ENCODE measurements around the gene TK1. TPM values are rescaled to one million over a fixed set of nuclear protein-coding genes. Genes with fewer than 3 reads are reported as not detected.
"Not testable (repeated sequence)": the region's sequence is repeated elsewhere in the genome, so short reads cannot be mapped to it uniquely, and the experiment has no call there.

TK1 gene
- total RNA-seq, 2 experiments from 2014 or later = 145 to 164 TPM

DNA sequence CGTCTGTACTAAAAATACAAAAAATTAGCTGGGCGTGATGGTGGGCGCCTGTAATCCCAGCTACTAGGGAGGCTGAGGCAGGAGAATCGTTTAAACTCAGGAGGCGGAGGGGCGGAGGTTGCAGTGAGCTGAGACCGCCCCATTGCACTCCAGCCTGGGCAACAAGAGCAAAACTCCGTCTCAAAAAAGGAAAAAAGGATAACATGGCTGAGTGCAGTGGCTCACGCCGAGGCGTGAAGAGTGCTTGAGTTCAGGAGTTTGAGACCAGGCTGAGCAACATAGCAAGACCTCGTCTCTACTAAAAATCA is 47.0 kb downstream of the TK1 start:
- ATAC-seq; DNase-seq; H3K27me3 Mint-ChIP-seq; H3K9me3 Mint-ChIP-seq (ENCODE audit: low read depth); H3K4me3 Mint-ChIP-seq: not testable (repeated sequence)
- Mint-ChIP-seq H3K36me3 (peaks cover 43% of the 10 kb centered on the region), H3K27ac (peak overlapping the region; percentile 75), H3K4me1 (peaks cover 55% of the 10 kb centered on the region)
- CTCF ChIA-PET = interaction anchor here (1.0 to 17.0 kb wide), 8 partner anchors 15 to 119 kb away, joined by 3 to 257 read pairs (median 5); partner anchors contain the start of genes AFMID, TK1, TMC6 and TMC8

DNA sequence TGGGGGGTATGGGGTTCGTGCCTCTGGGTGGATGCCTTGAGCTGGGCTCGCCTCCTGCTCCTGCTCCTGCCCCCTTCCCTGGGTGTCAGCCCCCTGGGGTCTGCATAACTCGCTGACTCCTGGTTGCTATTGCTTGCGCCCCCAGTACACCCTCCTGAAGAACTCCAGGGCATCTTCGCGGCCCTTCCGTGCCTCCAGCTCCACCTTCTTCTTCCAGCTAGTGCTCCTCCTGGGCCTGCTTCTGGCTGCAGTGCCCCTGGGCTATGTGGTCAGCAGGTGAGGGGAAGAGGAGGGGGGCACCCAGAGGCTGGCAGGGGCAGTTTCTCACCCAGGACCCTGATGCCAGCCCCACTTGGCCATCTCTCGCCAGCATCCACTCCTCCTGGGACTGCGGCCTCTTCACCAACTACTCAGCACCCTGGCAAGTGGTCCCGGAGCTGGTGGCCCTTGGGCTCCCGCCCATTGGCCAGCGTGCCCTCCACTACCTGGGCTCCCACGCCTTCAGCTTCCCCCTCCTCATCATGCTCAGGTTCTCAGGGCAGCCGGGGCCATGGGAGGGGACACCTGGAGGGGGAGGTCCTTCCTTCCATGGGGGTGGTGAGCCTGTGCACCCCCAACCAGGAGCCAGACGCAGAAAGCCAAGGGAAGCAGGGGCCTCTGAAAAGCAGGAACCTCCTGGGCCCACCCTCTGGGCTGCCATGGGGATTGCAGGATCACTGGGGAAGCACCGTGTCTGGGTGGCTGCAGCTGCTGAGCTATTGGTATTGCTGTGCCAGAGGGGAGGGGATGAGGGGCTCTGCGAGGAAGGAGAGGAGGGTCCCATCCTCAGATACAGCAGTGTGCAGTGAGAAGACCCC is 48.4 kb downstream of the TK1 start:
- no peak overlapping the region for H3K4me3 Mint-ChIP-seq
- H3K27me3 Mint-ChIP-seq = no peaks in the 10 kb centered on the region
- H3K4me1 Mint-ChIP-seq = peaks cover 68% of the 10 kb centered on the region
- H3K27ac Mint-ChIP-seq = peak overlapping the region; percentile 79
- DNase-seq (no peak), ATAC-seq (no peak)
- CTCF ChIA-PET = interaction anchor here (0.6 to 17.0 kb wide), 18 partner anchors 10 to 119 kb away, joined by 3 to 257 read pairs (median 5); partner anchors contain the start of genes AFMID, TK1, TMC6 and TMC8
- peaks cover 56% of the 10 kb centered on the region for H3K36me3 Mint-ChIP-seq
- H3K9me3 Mint-ChIP-seq (ENCODE audit: low read depth) = no peaks in the 10 kb centered on the region

DNA sequence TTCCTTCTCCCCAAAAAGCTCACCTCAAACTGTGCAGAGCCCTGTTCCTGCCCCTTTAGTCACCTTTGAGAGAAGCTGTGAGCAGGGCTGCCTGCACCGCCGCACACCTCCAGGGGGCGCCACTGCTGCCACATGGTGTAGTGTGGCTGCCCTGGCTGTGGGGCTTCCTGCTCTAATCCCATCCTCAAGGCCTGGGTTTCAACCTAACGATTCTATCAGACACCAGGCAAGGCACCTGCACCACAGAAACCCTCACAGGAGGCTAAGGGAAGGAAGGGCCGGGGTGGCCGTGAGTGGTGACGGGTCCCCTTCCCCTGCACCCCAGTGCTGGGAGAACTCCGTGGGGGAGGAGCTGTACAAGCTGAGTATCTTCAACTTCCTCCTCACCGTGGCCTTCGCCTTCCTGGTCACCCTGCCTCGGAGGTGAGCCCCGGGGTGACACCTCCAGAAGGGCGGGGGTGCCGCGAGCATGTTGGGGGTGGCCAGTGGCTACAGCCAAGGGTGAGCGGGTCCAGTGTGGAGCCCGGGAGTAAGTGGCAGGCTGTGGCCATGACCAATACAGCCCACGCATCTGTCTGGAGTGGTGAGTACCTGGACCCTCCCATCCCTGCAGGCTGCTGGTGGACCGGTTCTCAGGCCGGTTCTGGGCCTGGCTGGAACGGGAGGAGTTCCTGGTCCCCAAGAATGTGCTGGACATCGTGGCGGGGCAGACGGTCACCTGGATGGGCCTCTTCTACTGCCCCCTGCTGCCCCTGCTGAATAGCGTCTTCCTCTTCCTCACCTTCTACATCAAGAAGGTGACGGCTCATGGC is 49.3 kb downstream of the TK1 start:
- CTCF ChIA-PET = interaction anchor here (0.6 to 17.0 kb wide), 16 partner anchors 10 to 118 kb away, joined by 3 to 257 read pairs (median 5); partner anchors contain the start of genes TMC6 and TMC8
- peak overlapping the region; percentile 18 for H3K4me3 Mint-ChIP-seq
- no peaks in the 10 kb centered on the region for H3K9me3 Mint-ChIP-seq (ENCODE audit: low read depth)
- peaks cover 61% of the 10 kb centered on the region for H3K36me3 Mint-ChIP-seq
- peak; percentile 75 for DNase-seq
- no peaks in the 10 kb centered on the region for H3K27me3 Mint-ChIP-seq
- ATAC-seq = no peak
- peaks cover 76% of the 10 kb centered on the region for H3K4me1 Mint-ChIP-seq
- H3K27ac Mint-ChIP-seq = peak overlapping the region; percentile 79

DNA sequence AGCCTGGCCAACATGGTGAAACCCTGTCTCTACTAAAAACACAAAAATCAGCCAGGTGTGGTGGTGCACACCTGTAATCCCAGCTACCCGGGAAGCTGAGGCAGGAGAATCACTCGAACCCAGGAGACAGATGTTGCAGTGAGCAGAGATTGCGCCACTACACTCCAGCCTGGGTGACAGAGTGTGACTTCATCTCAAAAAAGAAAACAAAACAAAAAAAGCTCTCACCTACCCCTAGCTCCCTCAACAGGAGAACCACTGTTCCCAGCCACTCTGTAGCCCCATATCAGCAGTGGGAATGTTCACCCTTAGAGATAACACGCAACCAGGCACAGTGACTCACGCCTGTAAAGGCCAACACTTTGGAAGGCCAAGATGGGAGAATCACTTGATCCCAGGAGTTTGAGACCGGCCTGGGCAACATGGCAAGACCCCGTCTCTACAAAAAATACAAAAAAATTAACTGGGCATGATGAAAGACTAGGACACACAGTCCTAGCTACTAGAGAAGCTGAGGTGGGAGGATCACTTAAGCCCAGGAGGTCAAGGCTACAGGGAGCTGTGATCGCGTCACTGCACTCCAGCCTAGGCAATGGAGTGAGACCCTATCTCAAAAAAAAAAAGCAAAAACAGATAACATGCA is 50.9 kb downstream of the TK1 start:
- Mint-ChIP-seq H3K9me3 (ENCODE audit: low read depth) (no peaks in the 10 kb centered on the region), H3K4me3 (no peak overlapping the region), H3K27ac (peak overlapping the region; percentile 79), H3K27me3 (no peaks in the 10 kb centered on the region), H3K4me1 (peaks cover 75% of the 10 kb centered on the region), H3K36me3 (peaks cover 61% of the 10 kb centered on the region)
- DNase-seq = no peak
- no peak for ATAC-seq
- CTCF ChIA-PET = interaction anchor here (1.5 to 17.0 kb wide), 8 partner anchors 12 to 115 kb away, joined by 4 to 257 read pairs (median 15); partner anchors contain the start of genes AFMID, TK1, TMC6 and TMC8

DNA sequence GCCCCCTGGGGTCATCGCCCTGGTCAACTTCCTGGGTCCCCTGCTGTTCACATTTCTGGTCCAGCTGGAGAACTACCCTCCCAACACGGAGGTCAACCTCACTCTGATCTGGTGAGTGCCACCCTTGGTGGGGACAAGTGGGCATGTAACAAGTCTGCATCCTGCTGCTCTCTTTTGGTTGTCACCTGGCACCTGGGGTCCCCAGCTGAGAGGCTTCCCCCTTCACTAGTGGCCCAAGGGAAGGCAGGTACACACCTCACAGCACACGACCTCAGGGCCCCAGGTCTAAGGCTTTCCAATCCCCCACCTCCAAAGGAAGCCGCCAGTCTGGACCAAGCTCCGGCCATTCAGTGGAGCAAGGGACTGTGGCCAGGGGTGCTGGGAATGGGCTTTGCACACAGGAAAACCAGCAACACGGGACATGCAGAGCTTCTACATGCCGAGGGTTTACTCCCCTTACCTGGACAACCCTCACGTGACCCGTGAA is 51.9 kb downstream of the TK1 start:
- Mint-ChIP-seq H3K9me3 (ENCODE audit: low read depth) (no peaks in the 10 kb centered on the region), H3K27me3 (no peaks in the 10 kb centered on the region), H3K4me1 (peaks cover 73% of the 10 kb centered on the region), H3K4me3 (no peak overlapping the region), H3K27ac (no peak overlapping the region), H3K36me3 (peaks cover 61% of the 10 kb centered on the region)
- no peak for ATAC-seq
- DNase-seq = no peak
- CTCF ChIA-PET = interaction anchor here (1.0 to 17.0 kb wide), 15 partner anchors 8 to 729 kb away, joined by 3 to 257 read pairs (median 6); partner anchors contain the start of genes AFMID, TK1, TMC6 and TMC8

DNA sequence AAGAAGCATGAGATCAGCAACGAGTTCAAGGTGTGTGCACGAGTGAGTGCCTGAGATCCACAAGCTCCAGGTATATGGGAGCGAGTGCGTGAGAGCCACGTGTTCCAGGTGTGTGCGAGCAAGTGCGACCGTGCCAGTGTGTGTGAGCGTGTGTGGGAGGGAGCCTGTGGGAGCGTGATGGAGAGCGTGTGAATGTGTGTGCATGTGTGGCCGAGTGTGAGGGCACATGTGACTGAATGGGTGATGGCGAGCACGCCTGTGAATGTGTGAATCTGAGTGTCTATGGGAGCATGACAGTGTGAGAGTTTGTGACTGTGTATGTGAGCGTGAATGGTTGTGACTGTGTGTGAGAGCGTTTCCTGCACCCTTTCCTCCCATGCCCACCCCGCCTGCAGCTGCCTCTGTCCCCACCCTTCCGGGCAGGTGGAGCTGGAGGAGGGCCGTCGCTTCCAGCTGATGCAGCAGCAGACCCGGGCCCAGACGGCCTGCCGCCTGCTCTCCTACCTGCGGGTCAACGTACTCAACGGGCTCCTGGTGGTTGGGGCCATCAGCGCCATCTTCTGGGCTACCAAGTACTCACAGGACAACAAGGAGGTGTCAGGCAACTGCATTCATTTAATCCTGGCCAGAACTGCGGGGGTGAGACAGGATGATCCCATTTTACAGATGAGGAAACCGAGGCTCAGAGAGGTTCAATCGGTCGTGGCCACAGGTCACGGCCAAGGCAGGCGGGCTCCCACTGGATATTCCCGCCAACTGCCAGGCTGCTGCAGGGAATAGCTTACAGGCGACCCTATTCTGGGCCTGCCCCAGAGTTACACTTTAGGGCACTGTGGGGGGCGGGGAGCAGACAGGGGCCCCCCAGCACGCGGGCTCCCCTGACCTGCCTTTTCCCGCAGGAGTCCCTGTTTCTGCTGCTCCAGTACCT is 52.6 kb downstream of the TK1 start:
- peaks cover 76% of the 10 kb centered on the region for H3K4me1 Mint-ChIP-seq
- peak; percentile 18 for ATAC-seq
- H3K27ac Mint-ChIP-seq = peak overlapping the region; percentile 81

DNA sequence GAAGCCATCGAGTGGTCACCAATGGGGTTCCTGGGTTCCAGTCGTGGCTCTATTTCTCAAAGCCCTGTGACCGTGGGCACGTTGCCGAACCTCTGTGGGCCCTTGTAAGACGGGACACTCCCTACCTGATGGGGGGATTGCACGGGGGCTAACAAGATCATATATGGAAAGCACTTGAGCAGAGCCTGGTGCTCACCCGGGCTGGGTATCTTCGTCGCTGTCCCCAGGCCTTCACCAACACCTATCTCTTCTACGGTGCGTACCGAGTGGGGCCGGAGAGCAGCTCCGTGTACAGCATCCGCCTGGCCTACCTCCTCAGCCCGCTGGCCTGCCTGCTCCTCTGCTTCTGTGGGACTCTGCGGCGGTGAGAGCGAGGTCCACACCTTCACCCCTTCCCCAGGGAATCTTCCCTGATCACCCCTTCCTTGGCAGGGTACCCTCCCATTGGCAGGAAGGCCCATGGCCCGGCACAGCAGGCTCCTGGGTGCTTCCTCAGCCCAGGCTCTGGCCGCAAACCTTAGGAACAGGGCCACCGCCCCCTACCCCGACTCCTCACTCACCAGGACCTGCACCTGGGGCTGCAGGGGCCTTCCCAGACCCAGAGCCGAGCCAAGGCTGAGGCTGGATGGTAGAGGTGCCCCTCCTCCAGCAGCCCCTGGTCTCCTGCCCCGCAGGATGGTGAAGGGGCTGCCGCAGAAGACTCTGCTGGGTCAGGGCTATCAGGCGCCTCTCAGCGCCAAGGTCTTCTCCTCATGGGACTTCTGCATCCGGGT is 53.5 kb downstream of the TK1 start:
- peaks cover 72% of the 10 kb centered on the region for H3K4me1 Mint-ChIP-seq
- no peaks in the 10 kb centered on the region for H3K27me3 Mint-ChIP-seq
- H3K9me3 Mint-ChIP-seq (ENCODE audit: low read depth) = no peaks in the 10 kb centered on the region
- H3K4me3 Mint-ChIP-seq = peak overlapping the region; percentile 72
- DNase-seq = no peak
- CTCF ChIA-PET = interaction anchor here (1.3 to 17.0 kb wide), 9 partner anchors 9 to 728 kb away, joined by 3 to 257 read pairs (median 14); partner anchors contain the start of genes TMC6 and TMC8
- ATAC-seq = no peak
- H3K27ac Mint-ChIP-seq = peak overlapping the region; percentile 81
- H3K36me3 Mint-ChIP-seq = peaks cover 57% of the 10 kb centered on the region

More for the DNA sequence above, 52.6 kb downstream of the TK1 start:
- Mint-ChIP-seq H3K4me3 (peak overlapping the region; percentile 72), H3K36me3 (peaks cover 58% of the 10 kb centered on the region), H3K27me3 (no peaks in the 10 kb centered on the region), H3K9me3 (ENCODE audit: low read depth) (no peaks in the 10 kb centered on the region)
- DNase-seq = peak; percentile 89
- CTCF ChIA-PET = interaction anchor here (1.0 to 17.0 kb wide), 15 partner anchors 9 to 729 kb away, joined by 3 to 257 read pairs (median 6); partner anchors contain the start of genes AFMID, TK1, TMC6 and TMC8

DNA sequence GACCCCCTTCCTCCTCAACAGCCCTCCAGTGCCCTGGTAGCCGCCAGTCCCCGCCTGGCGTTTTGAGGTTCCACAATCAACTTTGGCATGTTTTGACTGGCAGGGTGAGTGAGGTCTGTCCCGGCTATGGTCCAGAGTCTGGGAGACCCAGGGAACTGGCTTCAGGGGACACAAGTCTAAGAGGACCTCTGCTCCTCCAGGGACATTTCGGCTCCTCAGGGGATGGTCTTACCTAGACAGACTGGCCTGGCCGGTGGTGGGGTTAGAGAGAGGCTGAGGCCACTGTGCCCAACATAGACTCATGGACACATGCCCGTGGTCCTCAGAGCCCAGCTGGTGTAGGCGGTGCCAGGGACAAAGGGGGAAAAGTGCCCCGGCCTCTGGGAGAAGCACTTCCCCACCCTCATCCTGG is 54.1 kb downstream of the TK1 start:
- DNase-seq (peak; percentile 57), ATAC-seq (no peak)
- peak overlapping the region; percentile 72 for H3K4me3 Mint-ChIP-seq
- H3K27ac Mint-ChIP-seq = peak overlapping the region; percentile 81
- H3K36me3 Mint-ChIP-seq = peaks cover 57% of the 10 kb centered on the region
- no peaks in the 10 kb centered on the region for H3K27me3 Mint-ChIP-seq
- CTCF ChIA-PET = interaction anchor here (2.9 to 17.0 kb wide), 5 partner anchors 8 to 118 kb away, joined by 14 to 257 read pairs (median 75); partner anchors contain the start of genes TMC6 and TMC8
- no peaks in the 10 kb centered on the region for H3K9me3 Mint-ChIP-seq (ENCODE audit: low read depth)
- peaks cover 66% of the 10 kb centered on the region for H3K4me1 Mint-ChIP-seq

DNA sequence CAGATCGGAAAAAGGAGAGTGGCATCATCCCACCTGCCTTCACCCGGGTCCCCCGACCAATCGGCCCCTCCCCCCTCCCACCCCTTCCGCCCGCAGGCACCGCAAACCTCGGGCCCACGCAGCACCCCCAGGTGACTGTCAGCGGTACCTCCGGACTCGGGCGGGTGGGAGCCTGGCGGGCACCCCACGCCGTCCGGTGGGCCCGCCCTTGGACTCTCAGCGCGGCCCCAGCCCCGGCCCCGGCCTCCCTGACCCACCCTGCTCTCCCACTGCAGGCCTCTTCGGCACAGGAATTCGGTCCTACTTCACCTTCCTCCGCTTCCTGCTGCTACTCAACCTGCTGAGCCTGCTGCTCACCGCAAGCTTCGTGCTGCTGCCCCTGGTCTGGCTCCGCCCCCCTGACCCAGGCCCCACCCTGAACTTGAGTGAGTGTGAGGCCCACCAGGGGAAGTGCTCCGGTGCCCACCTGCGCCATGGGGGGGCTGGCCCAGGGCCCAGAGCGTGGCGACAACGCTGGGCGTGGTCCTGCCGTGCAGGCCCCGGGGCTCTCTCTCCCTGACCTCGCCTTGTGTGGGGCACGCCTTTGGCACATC is 54.7 kb downstream of the TK1 start:
- Mint-ChIP-seq H3K27me3 (no peaks in the 10 kb centered on the region), H3K9me3 (ENCODE audit: low read depth) (no peaks in the 10 kb centered on the region), H3K36me3 (peaks cover 55% of the 10 kb centered on the region), H3K4me3 (peak overlapping the region; percentile 72), H3K4me1 (peaks cover 61% of the 10 kb centered on the region), H3K27ac (peak overlapping the region; percentile 87)
- peak; percentile 4 for ATAC-seq
- DNase-seq = peak; percentile 91
- CTCF ChIA-PET = interaction anchor here (10.0 to 17.0 kb wide), 2 partner anchors 8 to 21 kb away, joined by 179 to 257 read pairs; partner anchors contain the start of genes TMC6 and TMC8

DNA sequence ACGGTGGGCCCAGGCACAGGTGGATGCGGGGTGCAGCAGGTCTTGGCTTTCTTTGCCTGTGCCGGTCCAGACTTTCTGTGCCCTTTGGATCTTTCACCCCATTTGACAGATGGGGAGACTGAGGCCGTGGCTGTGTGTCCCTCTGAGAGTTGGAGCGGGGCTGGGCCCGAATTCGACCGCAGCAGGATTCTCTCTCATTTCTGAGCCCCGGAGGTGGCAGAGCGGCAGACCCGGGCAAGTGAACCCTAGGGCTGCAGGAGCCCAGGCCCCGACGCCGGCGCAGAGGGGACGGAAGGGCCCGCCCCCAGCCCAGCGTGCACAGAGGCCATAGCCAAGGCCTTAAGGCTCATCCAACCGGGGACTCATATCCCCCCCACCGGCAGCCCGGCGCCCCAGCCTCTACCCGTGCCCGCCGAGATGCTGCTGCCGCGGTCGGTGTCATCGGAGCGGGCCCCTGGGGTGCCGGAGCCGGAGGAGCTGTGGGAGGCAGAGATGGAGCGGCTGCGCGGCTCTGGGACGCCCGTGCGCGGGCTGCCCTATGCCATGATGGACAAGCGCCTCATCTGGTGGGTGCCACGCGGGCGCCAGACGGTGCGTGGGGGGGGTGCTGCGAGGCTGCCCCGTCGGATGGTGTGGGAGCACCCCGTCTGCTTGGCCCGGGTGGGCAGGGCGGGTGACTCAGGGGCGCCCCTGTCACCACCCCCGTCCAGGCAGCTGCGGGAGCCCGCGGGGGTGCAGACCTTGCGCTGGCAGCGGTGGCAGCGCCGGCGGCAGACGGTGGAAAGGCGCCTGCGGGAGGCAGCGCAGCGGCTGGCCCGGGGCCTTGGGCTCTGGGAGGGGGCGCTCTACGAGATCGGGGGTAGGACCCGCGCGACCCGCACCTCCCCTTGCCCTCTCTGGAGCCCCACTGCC is 55.4 kb downstream of the TK1 start:
- no peak for ATAC-seq

More for the DNA sequence above, 55.4 kb downstream of the TK1 start:
- CTCF ChIA-PET = interaction anchor here (0.8 to 17.0 kb wide), 6 partner anchors 5 to 45 kb away, joined by 3 to 257 read pairs (median 94); partner anchors contain the start of genes TMC6 and TMC8
- no peaks in the 10 kb centered on the region for H3K27me3 Mint-ChIP-seq
- H3K27ac Mint-ChIP-seq = peak overlapping the region; percentile 99
- peaks cover 59% of the 10 kb centered on the region for H3K4me1 Mint-ChIP-seq
- peaks cover 51% of the 10 kb centered on the region for H3K36me3 Mint-ChIP-seq
- no peaks in the 10 kb centered on the region for H3K9me3 Mint-ChIP-seq (ENCODE audit: low read depth)
- peak overlapping the region; percentile 72 for H3K4me3 Mint-ChIP-seq
- DNase-seq = peak; percentile 73

Data from activated CD8-positive, alpha-beta memory T cell treated with anti-CD3 and anti-CD28 coated beads, Interleukin-2, amount 10 ng/mL, durations not matched to agents 7 days and 5 days (primary cell).